Chondrocyte (in vitro differentiated cells): ENCODE data around the gene RCN2. TPM values are rescaled to one million over a fixed set of nuclear protein-coding genes. Genes with fewer than 3 reads are reported as not detected.
"Not testable (repeated sequence)": the region's sequence is repeated elsewhere in the genome, so short reads cannot be mapped to it uniquely, and the experiment has no call there.

Experiments
- DNase-seq: peaks from one replicate; pipeline ENCODE4 v3.0.0; 2021; ENCODE audit warnings: mixed read lengths, low spot score
- H3K27ac Mint-ChIP-seq: one replicate; pipeline ENCODE4 v1.8.0; 2021; ENCODE audit warnings: mild to moderate bottlenecking, moderate library complexity, mixed read lengths; ENCODE audit not compliant: unreplicated experiment
- H3K27me3 Mint-ChIP-seq: 2 replicates; pipeline ENCODE4 v1.8.0; 2021; ENCODE audit warnings: low read depth, mixed read lengths
- H3K36me3 Mint-ChIP-seq: 2 replicates; pipeline ENCODE4 v1.8.0; 2021; ENCODE audit warnings: low read depth, mixed read lengths
- H3K4me1 Mint-ChIP-seq: 2 replicates; pipeline ENCODE4 v1.8.0; 2021; ENCODE audit warnings: low read depth, mild to moderate bottlenecking, mixed read lengths
- H3K4me3 Mint-ChIP-seq: one replicate; pipeline ENCODE4 v1.8.0; 2021; ENCODE audit warnings: mild to moderate bottlenecking, moderate library complexity, mixed read lengths; ENCODE audit not compliant: unreplicated experiment
- H3K9me3 Mint-ChIP-seq: 2 replicates; pipeline ENCODE4 v1.8.0; 2021; ENCODE audit warnings: low read depth, mixed read lengths
- total RNA-seq: library from RNA; stranded (reverse); gene quantifications from 3 replicates; pipeline ENCODE4 v1.2.1, GENCODE V29; 2021
- TF ChIP-seq, protein P1 (sequence below): fragments of 200-600 bp; sonication (generic); IDR thresholded peaks from 2 replicates; pipeline ENCODE4 v1.5.0; 2021; ENCODE audit warnings: antibody characterized with exemption, mild to moderate bottlenecking, moderate library complexity

Gene RCN2
- total RNA-seq, 1 donor from 2014 or later: 72.1 TPM

DNA sequence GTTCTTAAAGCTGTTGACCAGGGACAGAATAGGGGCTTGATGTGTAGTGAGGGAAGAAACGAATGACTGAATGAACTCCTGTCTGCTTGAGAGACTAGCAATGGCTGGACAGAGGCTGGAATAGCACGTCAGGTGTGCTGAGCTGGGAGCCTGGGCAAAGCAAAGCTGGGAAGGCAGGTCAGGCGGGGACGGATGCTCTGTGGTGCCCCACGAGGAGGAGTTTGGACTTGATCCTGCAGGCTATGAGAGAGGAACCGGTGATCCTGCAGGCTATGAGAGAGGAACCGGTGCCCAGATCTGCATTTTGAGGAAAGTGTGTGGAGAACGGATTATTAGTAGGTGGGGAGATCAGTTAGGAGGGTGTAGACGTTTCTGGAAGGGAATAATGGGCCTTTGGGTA lies 32.0 kb downstream of the RCN2 start:
- DNase-seq: no peak
- Mint-ChIP-seq H3K4me3 (no peak overlapping the region), H3K36me3 (no peaks in the 10 kb centered on the region), H3K27ac (no peak overlapping the region), H3K9me3 (no peaks in the 10 kb centered on the region), H3K4me1 (peaks cover 27% of the 10 kb centered on the region), H3K27me3 (no peaks in the 10 kb centered on the region)
- TF ChIP-seq, protein P1, sequence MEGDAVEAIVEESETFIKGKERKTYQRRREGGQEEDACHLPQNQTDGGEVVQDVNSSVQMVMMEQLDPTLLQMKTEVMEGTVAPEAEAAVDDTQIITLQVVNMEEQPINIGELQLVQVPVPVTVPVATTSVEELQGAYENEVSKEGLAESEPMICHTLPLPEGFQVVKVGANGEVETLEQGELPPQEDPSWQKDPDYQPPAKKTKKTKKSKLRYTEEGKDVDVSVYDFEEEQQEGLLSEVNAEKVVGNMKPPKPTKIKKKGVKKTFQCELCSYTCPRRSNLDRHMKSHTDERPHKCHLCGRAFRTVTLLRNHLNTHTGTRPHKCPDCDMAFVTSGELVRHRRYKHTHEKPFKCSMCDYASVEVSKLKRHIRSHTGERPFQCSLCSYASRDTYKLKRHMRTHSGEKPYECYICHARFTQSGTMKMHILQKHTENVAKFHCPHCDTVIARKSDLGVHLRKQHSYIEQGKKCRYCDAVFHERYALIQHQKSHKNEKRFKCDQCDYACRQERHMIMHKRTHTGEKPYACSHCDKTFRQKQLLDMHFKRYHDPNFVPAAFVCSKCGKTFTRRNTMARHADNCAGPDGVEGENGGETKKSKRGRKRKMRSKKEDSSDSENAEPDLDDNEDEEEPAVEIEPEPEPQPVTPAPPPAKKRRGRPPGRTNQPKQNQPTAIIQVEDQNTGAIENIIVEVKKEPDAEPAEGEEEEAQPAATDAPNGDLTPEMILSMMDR: no peak

DNA sequence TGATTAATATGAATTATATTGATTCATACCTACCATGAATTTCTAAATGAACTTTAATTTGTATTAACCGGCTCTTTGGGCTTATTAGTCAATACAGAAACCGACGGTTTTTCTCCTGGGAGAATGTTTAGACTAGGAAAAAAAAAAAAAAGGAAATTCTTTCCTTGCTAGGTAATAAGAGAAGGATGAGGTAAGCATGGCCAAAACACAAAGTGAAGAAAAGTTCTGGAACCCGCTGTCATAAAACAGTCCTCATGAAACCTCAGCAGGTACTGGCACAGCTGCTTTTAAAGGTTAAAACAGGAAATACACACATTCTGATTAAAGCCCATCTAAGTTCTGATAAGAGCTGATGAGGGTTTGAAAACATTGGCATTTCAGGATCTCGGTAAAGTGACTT lies 32.6 kb downstream of the RCN2 start:
- no peak for DNase-seq
- Mint-ChIP-seq H3K4me1 (peaks cover 27% of the 10 kb centered on the region), H3K9me3 (no peaks in the 10 kb centered on the region), H3K27ac (no peak overlapping the region), H3K27me3 (no peaks in the 10 kb centered on the region), H3K4me3 (no peak overlapping the region), H3K36me3 (no peaks in the 10 kb centered on the region)
- TF ChIP-seq, protein P1: no peak

DNA sequence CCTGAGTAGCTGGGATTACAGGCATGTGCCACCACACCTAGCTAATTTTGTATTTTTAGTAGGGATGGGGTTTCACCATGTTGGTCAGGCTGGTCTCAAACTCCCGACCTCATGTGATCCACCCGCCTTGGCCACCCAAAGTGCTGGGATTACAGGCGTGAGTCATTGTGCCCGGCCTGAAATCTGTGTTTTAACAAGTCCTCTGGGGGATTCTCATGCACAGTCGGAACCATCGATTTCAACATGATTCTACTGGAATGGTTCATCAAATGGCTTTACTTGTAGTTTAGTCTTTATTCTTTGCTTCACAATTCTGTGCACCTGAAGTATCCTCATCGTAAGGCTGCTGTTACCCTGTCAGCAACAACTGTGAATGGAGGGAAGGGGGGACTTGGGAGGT lies 34.5 kb downstream of the RCN2 start:
- not testable (repeated sequence) for H3K9me3 Mint-ChIP-seq, DNase-seq, H3K36me3 Mint-ChIP-seq

DNA sequence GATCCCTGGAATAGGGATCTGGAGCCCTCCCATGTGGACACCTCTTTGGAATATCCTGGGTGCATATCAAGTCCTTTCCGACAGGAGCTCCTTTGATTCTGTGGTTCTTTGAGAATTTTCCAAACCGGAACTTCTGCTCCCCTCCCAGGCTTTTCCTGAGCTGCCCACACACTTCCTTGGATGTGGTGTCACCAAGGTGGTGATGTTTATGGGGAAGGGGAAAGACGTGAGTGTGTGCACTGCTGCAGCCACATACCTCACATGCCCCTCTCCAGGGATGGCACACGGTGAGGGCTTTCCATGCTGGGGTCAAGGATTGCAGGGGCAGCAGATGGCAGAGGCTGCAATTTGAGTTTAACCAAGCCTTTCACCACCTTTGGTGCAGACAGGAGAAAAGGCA lies 35.5 kb downstream of the RCN2 start:
- Mint-ChIP-seq H3K4me1 (peaks cover 17% of the 10 kb centered on the region), H3K4me3 (no peak overlapping the region), H3K9me3 (no peaks in the 10 kb centered on the region), H3K27ac (no peak overlapping the region), H3K27me3 (peaks cover 2% of the 10 kb centered on the region), H3K36me3 (no peaks in the 10 kb centered on the region)
- DNase-seq: no peak
- TF ChIP-seq, protein P1: no peak

More for the DNA sequence above, 34.5 kb downstream of the RCN2 start:
- not testable (repeated sequence) for H3K4me3 Mint-ChIP-seq, H3K27ac Mint-ChIP-seq, H3K27me3 Mint-ChIP-seq
- peaks cover 27% of the 10 kb centered on the region for H3K4me1 Mint-ChIP-seq

DNA sequence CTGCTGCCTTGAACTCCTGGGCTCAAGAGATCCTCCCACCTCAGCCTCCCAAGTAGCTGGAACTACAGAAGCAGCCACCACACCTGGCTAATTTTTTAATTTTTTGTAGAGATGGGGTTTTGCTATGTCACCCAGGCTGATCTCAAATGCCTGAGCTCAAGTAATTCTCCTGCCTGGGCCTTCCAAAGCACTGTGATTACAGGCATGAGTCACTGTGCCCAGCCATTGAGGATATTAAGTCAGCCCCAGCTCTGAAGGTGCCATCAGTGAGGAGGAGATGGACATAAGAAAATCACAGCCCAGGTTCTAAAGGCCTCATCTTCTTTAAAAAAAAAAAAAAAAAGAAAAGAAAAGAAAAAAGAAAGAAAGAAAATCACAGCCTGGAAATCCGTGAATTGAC lies 36.8 kb downstream of the RCN2 start:
- TF ChIP-seq, protein P1: no peak
- peaks cover 22% of the 10 kb centered on the region for H3K4me1 Mint-ChIP-seq
- H3K36me3 Mint-ChIP-seq: no peaks in the 10 kb centered on the region
- peaks cover 2% of the 10 kb centered on the region for H3K27me3 Mint-ChIP-seq
- no peak overlapping the region for H3K4me3 Mint-ChIP-seq
- no peaks in the 10 kb centered on the region for H3K9me3 Mint-ChIP-seq
- DNase-seq: no peak
- H3K27ac Mint-ChIP-seq: no peak overlapping the region
